ENCODE results near the gene UNKL.
"Not testable (repeated sequence)": the region's sequence is repeated elsewhere in the genome, so short reads cannot be mapped to it uniquely, and the experiment has no call there.

Gene UNKL

GRCh38 chr16:1328961-1329360 lies 85.5 kb downstream of the UNKL start:
- H3K4me1 ChIP-seq (ENCODE audit: insufficient read depth, low read length); H3K9me3 ChIP-seq (ENCODE audit: low read length); H3K27ac ChIP-seq (ENCODE audit: low read depth, low read length); H3K4me3 ChIP-seq (ENCODE audit: low read depth in 1 of 2, low read length in 2 of 2); H3K9ac ChIP-seq (ENCODE audit: low read length): not testable (repeated sequence)
- H3K36me3 ChIP-seq (ENCODE audit: insufficient read depth, low read length): peaks cover 11% of the 10 kb centered on the region
- peaks cover 0 to 26% of the 10 kb centered on the region in 2 donors for H3K27me3 ChIP-seq (ENCODE audit: control insufficient read depth in 1 of 2, insufficient read depth in 2 of 2, low read length in 2 of 2)

- H3K9me3 ChIP-seq (ENCODE audit: low read length); H3K27ac ChIP-seq (ENCODE audit: low read depth, low read length); H3K9ac ChIP-seq (ENCODE audit: low read length); H3K4me3 ChIP-seq (ENCODE audit: low read depth in 1 of 2, low read length in 2 of 2); H3K4me1 ChIP-seq (ENCODE audit: insufficient read depth, low read length): not testable (repeated sequence)
- H3K36me3 ChIP-seq (ENCODE audit: insufficient read depth, low read length): peaks cover 13% of the 10 kb centered on the region
- H3K27me3 ChIP-seq (ENCODE audit: control insufficient read depth in 1 of 2, insufficient read depth in 2 of 2, low read length in 2 of 2): peaks cover 0 to 20% of the 10 kb centered on the region in 2 donors
Observed at GRCh38 chr16:1328136-1328535, 86.4 kb downstream of the UNKL start.

GRCh38 chr16:1327619-1327947 lies 86.9 kb downstream of the UNKL start:
- Histone ChIP-seq H3K36me3 (ENCODE audit: insufficient read depth, low read length) (peaks cover 13% of the 10 kb centered on the region), H3K4me1 (ENCODE audit: insufficient read depth, low read length) (peaks cover 10% of the 10 kb centered on the region), H3K9ac (ENCODE audit: low read length) (no peak overlapping the region), H3K27me3 (ENCODE audit: control insufficient read depth in 1 of 2, insufficient read depth in 2 of 2, low read length in 2 of 2) (peaks cover 0 to 15% of the 10 kb centered on the region in 2 donors), H3K27ac (ENCODE audit: low read depth, low read length) (no peak overlapping the region), H3K9me3 (ENCODE audit: low read length) (no peaks in the 10 kb centered on the region), H3K4me3 (ENCODE audit: low read depth in 1 of 2, low read length in 2 of 2) (no peak overlapping the region)

GRCh38 chr16:1326946-1327618 lies 87.4 kb downstream of the UNKL start:
- H3K27ac ChIP-seq (ENCODE audit: low read depth, low read length): no peak overlapping the region
- H3K36me3 ChIP-seq (ENCODE audit: insufficient read depth, low read length): peaks cover 13% of the 10 kb centered on the region
- no peak overlapping the region for H3K9ac ChIP-seq (ENCODE audit: low read length)
- H3K9me3 ChIP-seq (ENCODE audit: low read length): no peaks in the 10 kb centered on the region
- peaks cover 0 to 10% of the 10 kb centered on the region in 2 donors for H3K27me3 ChIP-seq (ENCODE audit: control insufficient read depth in 1 of 2, insufficient read depth in 2 of 2, low read length in 2 of 2)
- H3K4me1 ChIP-seq (ENCODE audit: insufficient read depth, low read length): peaks cover 7% of the 10 kb centered on the region
- no peak overlapping the region for H3K4me3 ChIP-seq (ENCODE audit: low read depth in 1 of 2, low read length in 2 of 2)

DNA sequence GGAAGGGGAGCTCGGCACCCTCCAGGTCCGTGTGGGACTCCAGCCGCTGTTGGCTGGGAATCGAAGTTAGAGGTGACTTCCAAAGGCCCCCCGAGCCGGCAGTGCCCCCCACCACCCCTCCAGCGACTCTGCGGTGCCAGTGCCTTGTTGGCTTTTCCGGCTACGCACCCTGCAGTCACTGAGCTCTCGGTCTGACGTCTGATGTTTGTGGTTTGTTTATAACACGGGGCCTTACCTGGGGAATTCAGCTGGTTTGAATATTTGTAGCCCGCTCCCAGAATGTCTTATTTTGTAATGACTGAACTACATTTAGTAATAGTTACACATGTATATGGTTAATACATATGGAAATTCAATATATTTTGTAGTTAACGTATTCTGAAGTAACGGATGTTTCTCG lies 88.1 kb downstream of the UNKL start:
- Histone ChIP-seq H3K9me3 (ENCODE audit: low read length) (no peaks in the 10 kb centered on the region), H3K27me3 (ENCODE audit: control insufficient read depth in 1 of 2, insufficient read depth in 2 of 2, low read length in 2 of 2) (peaks cover 0 to 3% of the 10 kb centered on the region in 2 donors), H3K9ac (ENCODE audit: low read length) (no peak overlapping the region), H3K4me1 (ENCODE audit: insufficient read depth, low read length) (no peaks in the 10 kb centered on the region), H3K36me3 (ENCODE audit: insufficient read depth, low read length) (peaks cover 13% of the 10 kb centered on the region), H3K4me3 (ENCODE audit: low read depth in 1 of 2, low read length in 2 of 2) (no peak overlapping the region), H3K27ac (ENCODE audit: low read depth, low read length) (no peak overlapping the region)

DNA sequence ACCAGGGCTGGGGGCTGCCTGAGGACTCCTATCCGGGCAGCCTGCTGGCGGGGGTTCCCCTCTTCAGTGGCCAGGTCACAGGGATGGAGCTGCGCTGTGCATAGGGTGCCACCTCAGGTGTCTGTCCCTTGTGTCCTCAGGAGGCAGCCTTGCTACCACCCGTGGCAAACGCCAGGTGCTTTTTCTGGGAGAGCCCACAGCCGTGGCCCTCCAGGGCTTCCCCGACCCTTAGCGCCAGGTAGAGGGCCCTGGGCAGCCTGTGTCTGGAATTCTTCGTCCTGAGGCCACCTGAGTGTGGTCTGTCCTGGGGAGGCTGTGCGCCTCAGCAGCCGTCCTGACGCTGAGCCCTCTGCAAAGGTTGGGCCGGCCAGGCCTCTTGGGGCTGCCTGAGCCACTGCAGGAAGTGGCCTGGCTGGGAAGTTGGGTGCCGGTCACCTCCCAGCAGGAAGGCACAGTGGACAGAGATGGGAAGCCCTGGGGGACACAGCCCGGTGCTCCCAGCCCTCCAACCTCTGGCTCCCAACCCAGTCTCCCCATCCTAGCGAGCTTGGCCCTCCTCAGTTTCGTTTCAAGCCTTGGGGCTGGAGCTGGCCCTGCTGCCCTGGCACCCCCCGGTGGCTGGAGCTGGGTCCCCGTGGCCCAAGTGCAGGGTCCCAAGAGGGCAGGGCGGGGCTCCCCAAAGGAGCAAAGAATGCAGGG lies 88.7 kb downstream of the UNKL start:
- Histone ChIP-seq H3K9ac (ENCODE audit: low read length) (no peak overlapping the region), H3K9me3 (ENCODE audit: low read length) (no peaks in the 10 kb centered on the region), H3K4me1 (ENCODE audit: insufficient read depth, low read length) (no peaks in the 10 kb centered on the region), H3K27ac (ENCODE audit: low read depth, low read length) (no peak overlapping the region), H3K4me3 (ENCODE audit: low read depth in 1 of 2, low read length in 2 of 2) (no peak overlapping the region), H3K27me3 (ENCODE audit: control insufficient read depth in 1 of 2, insufficient read depth in 2 of 2, low read length in 2 of 2) (no peaks in the 10 kb centered on the region), H3K36me3 (ENCODE audit: insufficient read depth, low read length) (peaks cover 16% of the 10 kb centered on the region)

DNA sequence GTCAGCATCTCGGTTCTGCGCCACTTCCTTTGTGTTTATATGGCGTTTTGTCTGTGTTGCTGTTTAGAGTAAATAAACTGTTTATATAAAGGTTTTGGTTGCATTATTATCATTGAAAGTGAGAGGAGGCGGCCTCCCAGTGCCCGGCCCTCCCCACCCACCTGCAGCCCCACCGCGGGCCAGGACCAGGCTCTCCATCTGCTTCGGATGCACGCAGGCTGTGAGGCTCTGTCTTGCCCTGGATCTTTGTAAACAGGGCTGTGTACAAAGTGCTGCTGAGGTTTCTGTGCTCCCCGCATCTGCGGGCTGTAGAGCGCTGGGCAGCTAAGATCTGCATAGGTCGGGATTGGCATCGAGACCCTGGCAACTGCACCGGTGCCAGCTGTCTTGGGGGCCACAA lies 89.2 kb downstream of the UNKL start:
- Histone ChIP-seq H3K9me3 (ENCODE audit: low read length) (no peaks in the 10 kb centered on the region), H3K4me3 (ENCODE audit: low read depth in 1 of 2, low read length in 2 of 2) (no peak overlapping the region), H3K27me3 (ENCODE audit: control insufficient read depth in 1 of 2, insufficient read depth in 2 of 2, low read length in 2 of 2) (no peaks in the 10 kb centered on the region), H3K36me3 (ENCODE audit: insufficient read depth, low read length) (peaks cover 22% of the 10 kb centered on the region), H3K9ac (ENCODE audit: low read length) (no peak overlapping the region), H3K4me1 (ENCODE audit: insufficient read depth, low read length) (no peaks in the 10 kb centered on the region), H3K27ac (ENCODE audit: low read depth, low read length) (no peak overlapping the region)

- Histone ChIP-seq H3K36me3 (ENCODE audit: insufficient read depth, low read length) (peaks cover 31% of the 10 kb centered on the region), H3K9ac (ENCODE audit: low read length) (no peak overlapping the region), H3K27ac (ENCODE audit: low read depth, low read length) (no peak overlapping the region)
Observed at GRCh38 chr16:1324286-1324826, 90.1 kb downstream of the UNKL start.

DNA sequence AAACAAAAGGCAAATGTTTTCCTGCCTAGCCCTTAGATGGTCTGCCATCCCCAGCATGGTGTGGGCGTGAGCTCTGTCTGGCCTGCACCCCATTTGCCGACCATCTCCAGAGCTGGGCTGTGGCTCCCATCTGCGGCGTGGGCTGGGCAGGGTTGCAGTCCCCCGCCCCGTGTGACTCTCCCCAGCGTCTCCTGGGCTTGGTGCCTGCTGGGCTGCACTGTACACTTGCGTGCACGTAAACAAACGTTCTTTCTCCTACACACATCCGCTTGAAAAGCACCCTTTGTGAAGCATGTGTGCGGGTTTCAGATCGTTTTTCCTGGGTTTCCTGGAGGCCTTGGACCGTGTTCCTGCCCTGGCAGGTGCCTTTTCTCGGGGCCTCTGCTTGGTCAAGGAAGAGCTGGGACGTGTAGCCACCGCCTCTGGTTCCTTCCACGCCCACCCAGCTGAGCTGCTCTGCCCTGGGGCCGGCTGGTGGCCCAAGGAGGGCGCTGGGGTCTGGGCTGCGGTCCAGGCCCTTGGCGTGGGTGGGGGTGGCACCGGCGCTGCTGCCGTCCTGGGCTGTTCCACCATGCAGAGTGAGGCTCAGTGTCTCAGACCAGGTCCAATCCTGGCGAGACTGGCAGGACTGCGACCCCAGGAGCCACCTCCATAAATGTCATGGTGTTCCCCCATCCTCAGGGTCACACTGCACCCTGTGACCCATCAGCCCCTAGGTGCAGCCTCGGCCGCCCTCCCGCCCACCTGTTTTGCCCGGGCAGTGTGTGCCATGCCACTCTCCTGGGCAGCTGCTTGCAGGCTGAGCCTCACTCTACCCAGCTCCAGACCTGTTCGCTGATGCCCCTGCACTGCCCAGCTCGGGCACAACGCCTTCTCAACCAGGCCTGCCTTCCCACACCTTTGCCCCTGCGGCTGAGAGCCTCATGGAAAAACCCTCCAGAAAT lies 90.9 kb downstream of the UNKL start:
- H3K4me1 ChIP-seq (ENCODE audit: insufficient read depth, low read length): no peaks in the 10 kb centered on the region
- no peaks in the 10 kb centered on the region for H3K9me3 ChIP-seq (ENCODE audit: low read length)
- H3K36me3 ChIP-seq (ENCODE audit: insufficient read depth, low read length): peaks cover 39% of the 10 kb centered on the region
- no peak overlapping the region for H3K27ac ChIP-seq (ENCODE audit: low read depth, low read length)
- no peak overlapping the region for H3K4me3 ChIP-seq (ENCODE audit: low read depth in 1 of 2, low read length in 2 of 2)
- no peak overlapping the region for H3K9ac ChIP-seq (ENCODE audit: low read length)
- no peaks in the 10 kb centered on the region for H3K27me3 ChIP-seq (ENCODE audit: control insufficient read depth in 1 of 2, insufficient read depth in 2 of 2, low read length in 2 of 2)

More at GRCh38 chr16:1324286-1324826, 90.1 kb downstream of the UNKL start:
- H3K4me3 ChIP-seq (ENCODE audit: low read depth in 1 of 2, low read length in 2 of 2): no peak overlapping the region
- no peaks in the 10 kb centered on the region for H3K9me3 ChIP-seq (ENCODE audit: low read length)
- H3K27me3 ChIP-seq (ENCODE audit: control insufficient read depth in 1 of 2, insufficient read depth in 2 of 2, low read length in 2 of 2): no peaks in the 10 kb centered on the region
- no peaks in the 10 kb centered on the region for H3K4me1 ChIP-seq (ENCODE audit: insufficient read depth, low read length)

- Histone ChIP-seq H3K9me3 (ENCODE audit: low read length) (no peaks in the 10 kb centered on the region), H3K9ac (ENCODE audit: low read length) (no peak overlapping the region), H3K27ac (ENCODE audit: low read depth, low read length) (no peak overlapping the region), H3K36me3 (ENCODE audit: insufficient read depth, low read length) (peaks cover 51% of the 10 kb centered on the region), H3K4me3 (ENCODE audit: low read depth in 1 of 2, low read length in 2 of 2) (no peak overlapping the region), H3K4me1 (ENCODE audit: insufficient read depth, low read length) (no peaks in the 10 kb centered on the region), H3K27me3 (ENCODE audit: control insufficient read depth in 1 of 2, insufficient read depth in 2 of 2, low read length in 2 of 2) (no peaks in the 10 kb centered on the region)
Observed at GRCh38 chr16:1322407-1322806, 92.1 kb downstream of the UNKL start.

GRCh38 chr16:1320658-1321240 lies 93.8 kb downstream of the UNKL start:
- H3K36me3 ChIP-seq (ENCODE audit: insufficient read depth, low read length): peaks cover 66% of the 10 kb centered on the region
- H3K27me3 ChIP-seq (ENCODE audit: control insufficient read depth in 1 of 2, insufficient read depth in 2 of 2, low read length in 2 of 2): no peaks in the 10 kb centered on the region
- no peak overlapping the region for H3K27ac ChIP-seq (ENCODE audit: low read depth, low read length)
- H3K4me1 ChIP-seq (ENCODE audit: insufficient read depth, low read length): no peaks in the 10 kb centered on the region
- H3K9me3 ChIP-seq (ENCODE audit: low read length): no peaks in the 10 kb centered on the region
- no peak overlapping the region for H3K4me3 ChIP-seq (ENCODE audit: low read depth in 1 of 2, low read length in 2 of 2)
- no peak overlapping the region for H3K9ac ChIP-seq (ENCODE audit: low read length)
